GM19452 (cell line): ENCODE data around the gene CAPN5.

Experiments
- ATAC-seq: cut with Tn5 transposase; IDR thresholded peaks from one replicate; pipeline ENCODE4 v1.9.1; 2021; ENCODE audit not compliant: unreplicated experiment

CAPN5 gene

DNA sequence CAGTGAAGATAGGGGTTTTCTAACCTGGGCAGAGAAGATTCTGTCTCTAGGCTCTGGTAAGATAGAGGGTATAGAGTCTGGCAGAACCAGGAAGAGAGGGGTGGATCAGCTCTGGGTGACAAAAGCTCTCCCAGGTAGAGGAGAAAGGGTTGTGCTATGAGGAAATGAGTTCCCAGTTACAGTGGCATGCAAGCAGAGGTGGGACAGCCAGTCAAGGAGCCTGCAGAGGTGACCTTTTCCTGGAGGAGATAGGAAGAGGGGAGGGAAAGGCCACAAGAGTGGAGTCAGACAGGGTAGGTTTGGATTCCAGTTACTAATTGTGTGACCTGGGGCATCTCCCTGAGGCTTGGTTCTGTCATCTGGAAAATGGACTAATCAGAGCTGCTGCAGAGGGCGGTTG lies 3.4 kb upstream of the CAPN5 start:
- no peak for ATAC-seq

- no peak for ATAC-seq
Measured at GRCh38 chr11:77063861-77064260, 2.9 kb upstream of the CAPN5 start.

DNA sequence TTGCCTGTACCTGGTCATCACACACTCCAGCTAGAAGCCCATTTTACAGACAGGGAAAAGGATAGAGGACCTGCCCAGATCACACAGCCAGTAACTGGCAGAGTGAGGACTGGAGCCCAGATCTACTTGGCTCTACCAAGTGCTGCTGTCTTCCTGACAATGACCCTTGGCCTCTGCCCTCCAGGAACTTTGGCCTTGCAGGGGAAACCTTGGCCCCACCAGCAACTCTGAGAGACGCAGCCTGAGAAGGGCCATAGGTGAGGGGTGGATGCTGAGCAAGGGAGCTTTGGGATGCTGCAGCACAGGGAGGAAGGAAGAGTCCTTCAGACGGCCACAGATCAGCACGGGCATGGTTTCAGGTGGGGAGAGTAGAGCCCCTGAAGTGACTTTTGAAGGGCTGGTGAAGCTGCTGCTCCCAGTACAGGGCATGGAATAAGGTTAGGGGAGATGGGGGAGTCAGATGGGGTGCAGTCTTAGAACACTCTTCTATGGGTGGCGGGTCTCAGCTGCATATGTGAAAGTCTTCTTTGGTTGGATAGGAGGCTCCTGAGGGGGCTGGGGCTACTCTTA lies 2.0 kb upstream of the CAPN5 start:
- ATAC-seq = no peak

GRCh38 chr11:77065878-77066228 lies 918 bp upstream of the CAPN5 start:
- ATAC-seq = no peak

DNA sequence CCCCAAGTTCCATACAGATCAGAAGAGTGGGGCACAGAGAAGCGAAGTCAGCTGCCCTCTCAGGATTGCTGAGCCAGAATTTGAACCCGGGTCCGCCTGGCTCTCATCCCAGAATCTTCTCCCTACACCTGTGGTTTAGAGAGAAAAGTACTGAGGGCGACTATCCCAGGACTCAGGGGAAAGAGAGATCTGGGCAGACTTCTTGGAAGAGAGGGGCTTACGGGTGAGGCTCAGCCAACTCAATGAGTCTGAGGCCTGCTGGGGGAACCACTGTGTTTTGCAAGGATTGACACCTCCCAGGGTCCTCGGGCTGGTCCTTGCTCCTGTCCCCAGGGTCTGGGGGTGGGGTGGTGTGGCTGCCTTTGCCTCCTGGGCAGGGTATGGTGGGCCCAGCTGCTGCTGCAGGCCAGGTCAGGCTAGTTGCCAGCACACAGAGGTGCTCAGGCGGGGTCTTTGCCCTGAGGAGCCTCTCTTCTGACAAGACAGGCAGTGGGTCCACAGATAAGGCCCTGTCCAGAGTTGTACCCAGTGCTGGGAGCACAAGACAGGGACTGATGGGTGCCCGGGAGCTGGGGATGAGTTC lies 1.2 kb downstream of the CAPN5 start:
- no peak for ATAC-seq

DNA sequence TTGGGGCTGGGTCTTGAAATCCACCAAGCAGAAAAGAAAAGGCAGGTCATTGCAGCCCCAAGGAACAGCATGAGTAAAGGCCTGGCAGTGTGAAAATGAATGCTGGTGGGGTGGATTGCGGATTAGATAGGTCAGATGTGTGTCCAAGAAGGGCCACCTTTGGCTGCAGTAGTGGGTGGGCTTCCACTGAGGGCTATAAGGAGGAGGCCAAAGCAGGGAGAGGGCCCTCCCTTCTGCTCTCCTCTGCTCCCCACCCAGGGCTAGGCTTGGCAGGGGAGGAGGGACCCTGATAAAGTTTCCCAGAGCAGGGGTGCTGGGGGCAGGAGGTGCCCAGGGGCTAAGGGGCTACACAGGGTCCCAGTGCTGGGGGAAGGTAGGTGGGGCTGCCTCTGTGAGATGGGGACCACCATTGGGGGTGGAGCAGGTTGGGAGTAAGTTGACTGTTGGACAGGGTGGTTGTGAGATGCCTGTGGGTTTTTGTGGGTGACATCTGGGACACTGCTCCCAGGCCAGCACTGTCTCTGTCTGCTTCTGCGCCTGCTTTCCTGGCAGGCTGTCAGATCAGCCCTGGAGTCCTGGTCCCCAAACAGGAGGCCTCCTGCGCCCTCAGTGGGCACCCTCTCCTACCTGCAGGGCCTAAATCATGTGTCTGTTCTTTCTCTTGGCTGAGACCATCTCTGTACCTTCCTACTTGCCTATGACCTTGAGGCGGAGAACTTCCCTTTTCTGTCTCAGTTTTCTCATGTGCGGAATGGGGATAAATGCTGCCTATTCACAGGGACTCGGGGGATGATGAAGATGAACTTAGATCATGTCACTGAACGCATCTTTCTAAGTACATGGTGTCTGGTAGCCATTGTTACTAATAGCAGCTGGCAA lies 1.9 kb downstream of the CAPN5 start:
- ATAC-seq = no peak

DNA sequence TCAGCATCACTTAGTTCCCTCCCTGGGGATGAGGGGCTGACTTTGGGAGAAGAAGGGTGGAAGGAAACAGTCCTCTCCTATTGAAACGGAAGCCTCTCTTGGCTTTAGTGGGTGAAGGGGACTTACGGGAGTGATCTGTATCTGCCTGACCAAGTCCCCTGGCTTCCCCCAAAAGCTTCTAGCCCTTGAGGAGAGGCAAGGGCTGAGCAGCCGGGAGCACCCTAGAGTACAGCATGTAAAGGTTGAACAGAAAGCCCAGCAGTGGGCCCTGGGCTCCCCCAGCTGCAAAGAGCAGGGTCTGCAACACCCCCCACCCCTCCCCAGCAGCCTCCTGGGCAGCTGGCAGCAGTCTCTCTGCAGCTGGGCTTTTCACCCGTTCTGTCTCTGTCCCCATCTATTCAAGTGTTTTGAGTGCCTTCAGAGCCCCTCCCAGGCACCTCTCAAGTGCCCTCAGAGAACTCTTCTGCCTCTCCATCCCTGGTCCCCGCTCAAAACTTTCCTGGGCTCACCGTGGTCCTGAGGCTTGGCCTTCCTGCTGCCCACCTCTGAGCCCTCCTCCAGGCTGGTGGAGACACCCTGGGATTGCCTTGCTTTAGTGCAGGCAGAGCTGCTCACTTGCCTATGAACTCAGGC lies 2.7 kb downstream of the CAPN5 start:
- no peak for ATAC-seq

GRCh38 chr11:77069969-77070582 lies 3.3 kb downstream of the CAPN5 start:
- ATAC-seq = no peak

DNA sequence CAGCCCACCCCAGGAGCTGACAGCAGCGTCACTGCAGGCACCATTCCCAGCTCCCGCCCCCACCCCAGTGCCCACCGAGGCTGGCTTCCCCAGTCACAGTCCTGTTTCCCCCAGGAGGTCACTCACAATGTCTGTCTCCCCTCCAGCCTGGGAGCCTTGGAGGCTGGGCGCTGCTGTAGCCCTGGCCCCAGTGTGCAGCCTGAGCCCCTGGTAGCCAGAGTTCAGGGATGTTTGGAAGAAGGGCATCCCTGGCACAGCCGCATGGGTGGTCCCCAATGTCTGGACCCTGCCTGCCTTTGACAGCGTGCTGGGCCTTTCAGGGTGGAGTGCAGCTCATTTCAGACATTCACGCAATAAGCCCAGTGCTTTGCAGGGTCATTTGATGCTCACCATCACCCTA lies 4.3 kb downstream of the CAPN5 start:
- ATAC-seq = no peak

DNA sequence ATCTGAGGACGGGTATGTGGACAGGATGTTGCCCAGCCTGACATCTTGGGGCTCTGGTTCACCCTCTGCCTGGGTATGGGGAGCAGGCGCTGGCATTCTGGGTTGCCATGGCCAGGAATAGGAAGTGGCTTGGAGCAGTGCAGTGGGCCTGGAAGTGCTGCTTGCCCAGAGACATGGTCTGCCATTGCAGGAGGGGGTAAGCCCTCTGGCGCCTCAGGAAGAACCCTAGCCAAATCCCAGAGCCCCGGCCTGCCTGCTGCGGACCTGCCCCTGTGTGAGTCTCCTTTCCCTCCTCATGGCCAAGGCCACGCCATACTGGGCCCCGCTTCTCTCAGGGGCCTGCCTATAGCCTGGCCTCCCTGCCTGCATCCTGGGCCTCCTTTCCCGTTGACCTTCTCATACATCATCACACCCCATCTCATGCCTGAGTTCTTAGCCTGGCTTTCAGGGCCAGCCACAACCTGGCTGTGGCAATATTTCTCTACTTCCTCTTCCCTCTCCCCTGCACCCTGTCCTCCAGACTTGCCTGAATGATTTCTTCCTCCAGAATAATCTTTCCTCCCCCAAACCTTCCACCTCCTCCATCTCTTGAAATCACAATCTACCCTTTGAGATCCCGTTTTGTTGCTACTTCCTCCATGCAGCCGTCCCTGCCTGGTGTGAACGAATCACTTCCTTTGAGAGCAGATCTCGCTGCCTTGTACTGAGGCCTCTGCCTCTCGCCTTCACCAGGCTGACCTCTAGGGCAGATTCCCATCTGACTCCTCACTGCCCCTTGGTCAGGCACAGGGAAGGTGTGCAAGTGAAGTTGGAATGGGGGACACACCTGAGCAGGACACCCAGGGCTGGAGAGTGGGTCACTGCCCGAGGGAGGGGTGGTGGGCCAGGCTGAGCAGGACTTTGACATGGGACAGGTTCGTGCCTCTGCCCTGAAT lies 5.2 kb downstream of the CAPN5 start:
- ATAC-seq = no peak

DNA sequence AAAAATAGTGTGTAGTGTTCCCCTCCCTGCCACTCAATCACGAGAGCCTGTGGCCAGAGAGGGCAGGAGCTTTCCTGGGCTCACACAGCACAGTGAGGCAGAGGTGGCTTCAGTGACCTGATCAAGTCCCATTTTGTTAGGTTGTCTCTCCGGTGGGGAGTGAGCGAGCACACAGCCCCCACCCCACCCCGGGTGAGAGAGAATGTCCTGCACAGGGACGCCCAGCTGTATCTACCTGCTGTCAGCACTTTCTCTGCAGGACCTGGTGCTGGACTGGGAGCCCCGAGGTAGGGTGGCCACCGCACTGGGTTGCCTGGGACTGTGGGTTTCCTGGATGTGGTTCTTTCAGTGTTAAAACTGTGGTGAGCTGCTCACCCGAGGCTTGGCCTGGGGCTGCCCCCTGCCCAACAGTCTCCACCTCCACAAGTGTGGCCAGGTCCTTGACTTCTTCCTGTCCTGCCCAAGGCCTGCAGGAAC lies 6.1 kb downstream of the CAPN5 start:
- no peak for ATAC-seq

DNA sequence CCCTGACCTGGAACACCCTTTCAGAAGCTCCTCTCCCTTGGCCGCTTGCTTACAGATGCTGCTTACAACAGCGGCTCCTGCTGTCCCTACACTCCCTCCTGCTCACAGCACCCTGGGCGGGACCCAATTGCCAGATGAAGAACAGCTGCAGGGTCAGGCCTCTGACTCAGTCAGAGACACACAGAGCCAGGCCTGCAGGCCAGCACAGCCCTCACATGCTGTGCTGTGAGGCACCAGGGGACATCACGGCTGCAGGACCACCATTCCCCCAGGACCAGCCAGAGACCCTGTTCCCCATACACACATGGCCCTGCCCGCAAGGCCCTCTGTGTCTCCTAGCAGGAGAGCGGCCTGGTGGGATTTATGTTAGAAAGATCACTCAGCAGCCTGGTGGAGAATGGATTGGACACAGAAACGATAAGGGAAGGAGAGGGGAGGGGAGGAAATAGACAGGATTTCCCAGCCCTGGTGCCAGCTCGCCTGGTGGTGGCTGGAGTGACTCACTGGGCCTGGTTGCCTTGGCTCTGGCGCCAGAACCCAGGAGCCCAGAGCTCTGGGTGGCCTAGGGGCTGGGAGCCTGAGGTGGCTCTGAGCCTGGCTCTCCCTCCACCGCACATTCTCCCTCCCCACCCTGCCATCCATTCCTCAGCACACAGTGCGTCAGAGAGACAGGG lies 6.7 kb downstream of the CAPN5 start:
- ATAC-seq = no peak

GRCh38 chr11:77074205-77074604 lies 7.4 kb downstream of the CAPN5 start:
- no peak for ATAC-seq

DNA sequence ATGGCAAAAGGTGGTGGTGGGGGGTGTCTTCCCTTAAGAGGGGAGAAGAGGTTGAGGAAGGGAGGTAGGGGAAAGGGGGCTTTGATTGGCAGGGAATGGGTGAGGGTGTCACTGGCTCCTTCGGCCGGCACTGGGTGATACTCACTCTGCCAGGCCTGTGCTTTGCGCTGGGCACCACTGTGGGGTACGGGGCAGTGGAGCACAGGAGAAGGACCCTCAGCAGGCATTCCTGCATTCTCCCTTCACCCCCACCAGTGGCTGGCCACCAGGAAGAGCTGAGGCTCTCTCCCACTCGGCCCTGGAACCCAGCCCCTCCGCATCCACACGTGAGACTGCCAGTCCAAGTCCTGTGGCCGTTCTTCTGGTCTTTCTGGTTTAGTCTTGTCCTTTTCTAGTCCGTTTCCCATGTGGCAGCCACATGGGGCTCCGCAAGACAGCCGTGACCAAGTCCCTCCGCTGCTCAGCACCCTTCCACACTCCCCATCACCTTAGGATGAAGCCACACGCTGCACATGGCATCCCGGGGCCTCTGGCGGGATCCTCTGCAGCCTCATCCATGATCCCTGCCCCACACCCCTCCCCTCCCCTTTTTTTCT lies 8.0 kb downstream of the CAPN5 start:
- ATAC-seq = no peak

GRCh38 chr11:77075425-77075905 lies 8.7 kb downstream of the CAPN5 start:
- ATAC-seq = no peak

GRCh38 chr11:77079666-77080065 lies 12.9 kb downstream of the CAPN5 start:
- ATAC-seq = no peak

- ATAC-seq = no peak
Measured at GRCh38 chr11:77080643-77081210, 14.0 kb downstream of the CAPN5 start.

GRCh38 chr11:77081381-77081851 lies 14.6 kb downstream of the CAPN5 start:
- no peak for ATAC-seq
